Mucosa of descending colon (tissue), 3 donors: ENCODE measurements around the gene KLF13. TPM values are rescaled to one million over a fixed set of nuclear protein-coding genes. Genes with fewer than 3 reads are reported as not detected.

Experiments
- ATAC-seq: fragments of 200-7000 bp; cut with Tn5 transposase; one replicate; pipeline ENCODE4 v1.9.1; 2020; ENCODE audit warnings: mild to moderate bottlenecking, moderate library complexity
- DNase-seq, 3 donors: peaks; one replicate each; pipeline ENCODE4 v3.0.0-alpha.2; 2020
- H3K36me3 ChIP-seq: fragments of 200-600 bp; one replicate; pipeline ENCODE4 v1.8.0; 2021; ENCODE audit warnings: low read depth, mild to moderate bottlenecking
- H3K4me1 ChIP-seq: fragments of 200-600 bp; one replicate; pipeline ENCODE4 v1.8.0; 2021; ENCODE audit warnings: low read depth, mild to moderate bottlenecking
- H3K4me3 ChIP-seq: fragments of 200-600 bp; one replicate; pipeline ENCODE4 v1.8.0; 2021; ENCODE audit warnings: mild to moderate bottlenecking
- H3K9me3 ChIP-seq: fragments of 200-600 bp; one replicate; pipeline ENCODE4 v1.8.0; 2021; ENCODE audit warnings: mild to moderate bottlenecking
- intact Hi-C, 2 donors: fragments of 100-400 bp; cut with DNase I in 1 of 2; cut with micrococcal nuclease in 1 of 2; formaldehyde crosslinking; loops; one replicate each; pipeline versions ENCODE4 v1.11.0 to v1.11.1; 2022; cut with DNase I, micrococcal nuclease
- total RNA-seq, 3 donors: library from RNA; stranded (reverse); fragmentation: NEBNext Ultra II Directional in 2 of 3; extraction: Animal tissue kit (Norgen Biotek cat#: 25700) in 2 of 3; gene quantifications; one replicate each; pipeline versions ENCODE4 v1.2.1 to v1.2.4, GENCODE V29; 2021 to 2023
- TF ChIP-seq, protein P1 (sequence below): fragments of 200-600 bp; IDR thresholded peaks from one replicate; pipeline ENCODE4 v1.8.0; 2022; ENCODE audit warnings: antibody characterized with exemption, mild to moderate bottlenecking
- donor health status: DM: no; HTN: no; CAD: no; lungs with moderate emphysema.
- donor health status: DM: no; HTN: no; CAD: no.
- donor health status: DM: no; HTN: yes; CAD: no.

The KLF13 gene
- total RNA-seq, 3 donors from 2014 or later = 72.4 to 107 (median 91.2) TPM

DNA sequence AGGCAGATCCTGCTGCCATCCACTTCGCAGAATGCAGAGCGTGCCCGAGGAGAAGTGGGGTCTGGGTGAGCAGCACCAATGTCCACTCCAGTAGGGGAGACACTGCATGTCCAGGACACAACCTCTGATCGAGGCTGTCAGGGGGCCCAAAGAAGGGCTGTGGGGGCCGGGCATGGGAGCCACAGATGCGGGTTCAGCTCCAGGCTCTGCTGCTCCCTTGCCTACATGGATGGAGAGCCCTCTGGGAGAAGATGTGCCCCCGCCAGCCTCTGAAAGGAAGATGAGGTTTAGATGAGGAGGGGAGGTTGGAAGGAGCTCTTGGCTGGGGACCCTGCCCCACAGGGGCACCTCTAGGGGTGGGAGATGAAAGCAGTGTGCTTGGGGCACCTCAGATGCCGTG, 75.4 kb downstream of the KLF13 start:
- ATAC-seq = no peak
- intact Hi-C loops = no loop called here

DNA sequence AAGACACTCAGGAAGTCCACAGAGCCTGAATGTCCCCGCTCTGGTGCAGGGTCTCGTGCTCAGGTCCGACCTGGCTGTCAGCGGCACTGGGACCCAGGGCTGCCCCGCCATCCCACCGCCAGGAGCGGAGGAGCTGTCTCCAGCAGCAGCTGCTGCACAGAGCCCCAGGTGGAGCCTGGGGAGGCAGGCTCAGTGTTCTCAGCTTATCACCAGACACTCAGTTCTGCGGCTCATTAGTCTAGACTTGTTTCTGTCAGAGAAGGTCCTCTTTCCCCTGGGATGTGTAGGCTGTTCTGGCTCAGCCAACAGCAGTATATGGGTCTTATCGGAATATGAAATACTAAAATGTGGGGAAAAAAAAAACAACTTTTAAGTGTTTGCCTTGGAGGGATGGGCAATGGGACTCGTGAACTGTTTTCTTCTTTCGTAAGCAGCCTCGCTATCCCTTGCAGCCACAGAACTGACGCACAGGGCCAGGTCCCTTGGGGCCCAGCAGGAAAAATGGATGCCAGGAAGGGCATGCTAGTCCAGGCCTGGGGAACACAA, 75.9 kb downstream of the KLF13 start:
- Histone ChIP-seq H3K36me3 (no peaks in the 10 kb centered on the region), H3K9me3 (no peaks in the 10 kb centered on the region), H3K4me1 (peaks cover 13% of the 10 kb centered on the region), H3K4me3 (no peak overlapping the region)
- no peak for ATAC-seq
- intact Hi-C loops = no loop called here
- no peak for DNase-seq
- TF ChIP-seq, protein P1, sequence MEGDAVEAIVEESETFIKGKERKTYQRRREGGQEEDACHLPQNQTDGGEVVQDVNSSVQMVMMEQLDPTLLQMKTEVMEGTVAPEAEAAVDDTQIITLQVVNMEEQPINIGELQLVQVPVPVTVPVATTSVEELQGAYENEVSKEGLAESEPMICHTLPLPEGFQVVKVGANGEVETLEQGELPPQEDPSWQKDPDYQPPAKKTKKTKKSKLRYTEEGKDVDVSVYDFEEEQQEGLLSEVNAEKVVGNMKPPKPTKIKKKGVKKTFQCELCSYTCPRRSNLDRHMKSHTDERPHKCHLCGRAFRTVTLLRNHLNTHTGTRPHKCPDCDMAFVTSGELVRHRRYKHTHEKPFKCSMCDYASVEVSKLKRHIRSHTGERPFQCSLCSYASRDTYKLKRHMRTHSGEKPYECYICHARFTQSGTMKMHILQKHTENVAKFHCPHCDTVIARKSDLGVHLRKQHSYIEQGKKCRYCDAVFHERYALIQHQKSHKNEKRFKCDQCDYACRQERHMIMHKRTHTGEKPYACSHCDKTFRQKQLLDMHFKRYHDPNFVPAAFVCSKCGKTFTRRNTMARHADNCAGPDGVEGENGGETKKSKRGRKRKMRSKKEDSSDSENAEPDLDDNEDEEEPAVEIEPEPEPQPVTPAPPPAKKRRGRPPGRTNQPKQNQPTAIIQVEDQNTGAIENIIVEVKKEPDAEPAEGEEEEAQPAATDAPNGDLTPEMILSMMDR = no peak

More for the DNA sequence above, 75.4 kb downstream of the KLF13 start:
- Histone ChIP-seq H3K36me3 (no peaks in the 10 kb centered on the region), H3K4me3 (no peak overlapping the region), H3K4me1 (peaks cover 16% of the 10 kb centered on the region), H3K9me3 (no peaks in the 10 kb centered on the region)
- TF ChIP-seq, protein P1 = no peak
- DNase-seq = no peak

DNA sequence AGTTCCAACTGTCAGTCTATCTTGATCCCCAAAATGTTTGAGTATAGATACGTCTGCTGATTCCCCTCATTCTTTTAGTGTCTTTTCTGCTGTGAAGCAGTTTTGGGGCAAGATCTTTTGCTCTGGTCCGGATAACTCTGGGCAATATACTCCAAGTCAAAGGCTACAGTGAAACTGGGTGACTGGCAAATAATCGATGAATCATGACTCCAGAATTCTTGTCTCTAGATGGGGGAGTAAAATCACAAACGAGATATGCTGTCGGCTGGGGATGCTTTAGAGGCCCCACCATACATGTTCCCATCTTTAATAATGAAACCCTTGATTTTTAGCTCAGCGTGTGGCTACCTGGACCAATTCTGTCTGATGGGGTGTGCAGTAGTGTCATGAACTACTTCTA, 76.5 kb downstream of the KLF13 start:
- Histone ChIP-seq H3K36me3 (no peaks in the 10 kb centered on the region), H3K4me1 (peaks cover 8% of the 10 kb centered on the region), H3K4me3 (no peak overlapping the region), H3K9me3 (no peaks in the 10 kb centered on the region)
- TF ChIP-seq, protein P1 = no peak
- intact Hi-C loops = no loop called here
- ATAC-seq (no peak), DNase-seq (no peak)

DNA sequence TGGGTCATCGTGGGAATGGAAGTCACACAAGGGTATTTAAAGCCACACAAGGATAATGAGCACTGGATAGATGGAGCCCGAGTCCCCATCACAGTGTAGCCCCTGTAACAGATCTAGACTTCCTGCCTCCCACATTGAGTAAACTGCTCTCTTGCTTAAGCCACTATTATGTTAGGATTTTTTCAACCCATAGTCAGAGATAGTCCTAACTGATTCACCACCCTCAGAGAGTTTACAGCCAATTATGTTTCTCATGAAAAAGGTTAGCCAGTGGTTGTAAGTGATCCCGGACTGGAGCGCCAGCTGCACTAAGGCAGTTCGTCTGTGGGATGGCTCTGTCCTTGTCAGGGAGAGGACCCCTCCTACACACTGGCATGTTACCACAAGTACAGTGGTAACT, 77.0 kb downstream of the KLF13 start:
- ATAC-seq (no peak), DNase-seq (no peak)
- Histone ChIP-seq H3K9me3 (no peaks in the 10 kb centered on the region), H3K4me3 (no peak overlapping the region), H3K36me3 (no peaks in the 10 kb centered on the region), H3K4me1 (peaks cover 3% of the 10 kb centered on the region)
- TF ChIP-seq, protein P1 = no peak
- intact Hi-C loops = no loop called here

GRCh38 chr15:31404345-31404744, 77.7 kb downstream of the KLF13 start:
- DNase-seq (no peak), ATAC-seq (no peak)
- peaks cover 4% of the 10 kb centered on the region for H3K9me3 ChIP-seq
- H3K36me3 ChIP-seq = no peaks in the 10 kb centered on the region
- H3K4me3 ChIP-seq = no peak overlapping the region
- TF ChIP-seq, protein P1 = no peak
- intact Hi-C loops = no loop called here
- no peaks in the 10 kb centered on the region for H3K4me1 ChIP-seq
